GM21367 (cell line): ENCODE measurements around the gene RSBN1L.
A peak's percentile ranks its signal among the peaks of the same experiment; 100 is the strongest.

Experiments
- ATAC-seq: cut with Tn5 transposase; IDR thresholded peaks from one replicate; pipeline ENCODE4 v1.9.1; 2021; ENCODE audit not compliant: unreplicated experiment

Gene RSBN1L

GRCh38 chr7:77727936-77728701 lies 31.9 kb downstream of the RSBN1L start:
- ATAC-seq, result no peak

- ATAC-seq, result no peak
Measured at GRCh38 chr7:77729574-77730348, 33.5 kb downstream of the RSBN1L start.

- ATAC-seq, result no peak
Measured at GRCh38 chr7:77731716-77732115, 35.5 kb downstream of the RSBN1L start.

- no peak for ATAC-seq
Measured at GRCh38 chr7:77734659-77735421, 38.6 kb downstream of the RSBN1L start.

GRCh38 chr7:77735457-77735856 lies 39.2 kb downstream of the RSBN1L start:
- ATAC-seq, result no peak

GRCh38 chr7:77736991-77737390 lies 40.7 kb downstream of the RSBN1L start:
- no peak for ATAC-seq

GRCh38 chr7:77738382-77738781 lies 42.1 kb downstream of the RSBN1L start:
- no peak for ATAC-seq

GRCh38 chr7:77738871-77739270 lies 42.6 kb downstream of the RSBN1L start:
- no peak for ATAC-seq

GRCh38 chr7:77740257-77740656 lies 44.0 kb downstream of the RSBN1L start:
- ATAC-seq, result no peak

GRCh38 chr7:77743518-77743917 lies 47.3 kb downstream of the RSBN1L start:
- no peak for ATAC-seq

- ATAC-seq, result no peak
Measured at GRCh38 chr7:77745746-77746145, 49.5 kb downstream of the RSBN1L start.

GRCh38 chr7:77746164-77746823 lies 50.0 kb downstream of the RSBN1L start:
- ATAC-seq, result no peak

- no peak for ATAC-seq
Measured at GRCh38 chr7:77746824-77747165, 50.5 kb downstream of the RSBN1L start.

GRCh38 chr7:77747178-77747577 lies 50.9 kb downstream of the RSBN1L start:
- ATAC-seq, result no peak

- no peak for ATAC-seq
Measured at GRCh38 chr7:77747718-77748117, 51.5 kb downstream of the RSBN1L start.

- ATAC-seq, result no peak
Measured at GRCh38 chr7:77752016-77752415, 55.8 kb downstream of the RSBN1L start.

- ATAC-seq, result no peak
Measured at GRCh38 chr7:77753173-77753572, 56.9 kb downstream of the RSBN1L start.

- ATAC-seq, result peak; percentile 83
Measured at GRCh38 chr7:77757589-77757988, 61.3 kb downstream of the RSBN1L start.

GRCh38 chr7:77759294-77759889 lies 63.1 kb downstream of the RSBN1L start:
- ATAC-seq, result no peak

GRCh38 chr7:77760809-77761453 lies 64.7 kb downstream of the RSBN1L start:
- no peak for ATAC-seq
